ENCODE results near the gene SYNE4.

- TF ChIP-seq CTCF (IDR thresholded peaks at IDR 0.05) (peak; percentile 16), EZH2 (IDR thresholded peaks at IDR 0.05) (no peak), EZH2phosphoT487 (IDR thresholded peaks at IDR 0.05) (no peak)
Observed at GRCh38 chr19:35993923-35994598, 14.6 kb downstream of the SYNE4 start.
